Fibroblast of mammary gland (primary cell): ENCODE data around the gene SUMO4.

Experiments
- DNase-seq: peaks from one replicate; pipeline ENCODE4 v3.0.0-alpha.2; 2010; ENCODE audit warnings: low read depth
- H3K4me3 ChIP-seq: 2 replicates; pipeline ENCODE4 v1.5.1; 2011; ENCODE audit warnings: low read depth, mild to moderate bottlenecking, low read length, moderate library complexity; ENCODE audit not compliant: control insufficient read depth
- TF ChIP-seq, protein P1 (sequence below): conservative IDR thresholded peaks from 2 replicates; pipeline ENCODE4 v1.5.1; 2011; ENCODE audit warnings: low read depth, low read length, inconsistent platforms; ENCODE audit not compliant: control insufficient read depth, insufficient read depth

The SUMO4 gene

DNA sequence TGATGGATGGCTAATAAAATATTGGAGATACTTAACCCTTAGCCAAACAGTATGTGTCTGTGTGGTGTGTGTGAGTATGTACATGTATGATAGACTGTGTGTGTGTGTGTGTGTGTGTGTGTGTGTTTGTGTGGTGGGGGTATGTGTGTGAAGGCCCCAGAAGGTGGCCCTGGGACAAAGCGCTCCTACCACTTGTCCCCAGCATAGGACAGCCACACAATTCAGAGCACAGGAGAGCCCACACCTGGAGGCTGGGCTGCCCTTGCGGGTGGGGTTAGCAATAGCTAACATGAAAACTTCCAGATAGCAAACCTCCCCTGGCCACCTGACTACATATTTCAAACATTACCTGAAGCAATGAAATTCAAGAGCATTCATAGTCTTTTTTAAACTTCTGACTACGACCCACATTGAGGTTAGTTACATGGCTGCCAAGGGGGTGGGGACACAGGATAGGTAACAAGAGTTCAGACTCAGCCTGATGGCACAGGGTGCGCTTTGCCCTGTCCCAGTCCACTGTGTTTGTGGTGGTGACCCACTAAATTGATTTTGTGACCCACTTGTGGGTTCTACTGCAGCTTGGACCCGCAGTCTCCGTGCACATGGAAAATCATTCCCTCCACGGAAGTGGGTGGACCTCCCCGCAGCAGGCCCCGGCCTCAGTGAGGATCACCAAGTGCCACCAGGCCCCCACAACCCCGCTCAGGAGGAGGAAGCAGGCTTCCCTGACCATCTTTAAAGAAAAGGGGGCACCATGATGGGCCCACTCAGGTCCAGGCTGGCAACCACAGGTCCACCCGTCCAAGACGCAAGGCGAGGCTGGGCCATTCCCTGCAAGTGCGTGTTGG, 50.0 kb downstream of the SUMO4 start:
- no peak overlapping the region for H3K4me3 ChIP-seq
- TF ChIP-seq, protein P1, sequence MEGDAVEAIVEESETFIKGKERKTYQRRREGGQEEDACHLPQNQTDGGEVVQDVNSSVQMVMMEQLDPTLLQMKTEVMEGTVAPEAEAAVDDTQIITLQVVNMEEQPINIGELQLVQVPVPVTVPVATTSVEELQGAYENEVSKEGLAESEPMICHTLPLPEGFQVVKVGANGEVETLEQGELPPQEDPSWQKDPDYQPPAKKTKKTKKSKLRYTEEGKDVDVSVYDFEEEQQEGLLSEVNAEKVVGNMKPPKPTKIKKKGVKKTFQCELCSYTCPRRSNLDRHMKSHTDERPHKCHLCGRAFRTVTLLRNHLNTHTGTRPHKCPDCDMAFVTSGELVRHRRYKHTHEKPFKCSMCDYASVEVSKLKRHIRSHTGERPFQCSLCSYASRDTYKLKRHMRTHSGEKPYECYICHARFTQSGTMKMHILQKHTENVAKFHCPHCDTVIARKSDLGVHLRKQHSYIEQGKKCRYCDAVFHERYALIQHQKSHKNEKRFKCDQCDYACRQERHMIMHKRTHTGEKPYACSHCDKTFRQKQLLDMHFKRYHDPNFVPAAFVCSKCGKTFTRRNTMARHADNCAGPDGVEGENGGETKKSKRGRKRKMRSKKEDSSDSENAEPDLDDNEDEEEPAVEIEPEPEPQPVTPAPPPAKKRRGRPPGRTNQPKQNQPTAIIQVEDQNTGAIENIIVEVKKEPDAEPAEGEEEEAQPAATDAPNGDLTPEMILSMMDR: no peak

More for the DNA sequence above, 50.0 kb downstream of the SUMO4 start:
- no peak for DNase-seq
